T-helper 1 cell treated with Interleukin-12 subunit alpha and Interleukin-12 subunit beta and Interleukin-4 antibody, amounts not matched to agents 30 μg/mL and 1 μg/mL, for 36 hours (primary cell): ENCODE results near the gene BTBD19.

Experiments used
- H3K27ac Mint-ChIP-seq: one replicate; pipeline ENCODE4 v1.8.0; 2021; ENCODE audit warnings: mild to moderate bottlenecking, mixed read lengths
- H3K27me3 Mint-ChIP-seq: one replicate; pipeline ENCODE4 v1.8.0; 2021; ENCODE audit warnings: low read depth, mixed read lengths
- H3K36me3 Mint-ChIP-seq: one replicate; pipeline ENCODE4 v1.8.0; 2021; ENCODE audit warnings: low read depth, mixed read lengths
- H3K4me1 Mint-ChIP-seq: one replicate; pipeline ENCODE4 v1.8.0; 2021; ENCODE audit warnings: low read depth, mixed read lengths
- H3K4me3 Mint-ChIP-seq: one replicate; pipeline ENCODE4 v1.8.0; 2021; ENCODE audit warnings: mild to moderate bottlenecking, moderate library complexity, mixed read lengths
- H3K9me3 Mint-ChIP-seq: one replicate; pipeline ENCODE4 v1.8.0; 2021; ENCODE audit warnings: mixed read lengths

BTBD19 gene

GRCh38 chr1:44799770-44800584 is 8.3 kb upstream of the BTBD19 start, which contains the start of gene PLK3:
Gene PLK3, plus strand, starts transcription at chr1:44800377. Its CDS starts 87 bp downstream, at chr1:44800464.
- Mint-ChIP-seq H3K4me1 (peaks cover 27% of the 10 kb centered on the region), H3K4me3 (peak within 1 kb of the TSS; percentile 91)

GRCh38 chr1:44801491-44802305 is 6.6 kb upstream of the BTBD19 start:
- Mint-ChIP-seq H3K9me3 (no peaks in the 10 kb centered on the region), H3K36me3 (peaks cover 36% of the 10 kb centered on the region), H3K4me3 (peak overlapping the region; percentile 91), H3K4me1 (peaks cover 33% of the 10 kb centered on the region), H3K27ac (peak overlapping the region; percentile 99), H3K27me3 (no peaks in the 10 kb centered on the region)

More at GRCh38 chr1:44799770-44800584, 8.3 kb upstream of the BTBD19 start, which contains the start of gene PLK3:
- H3K27ac Mint-ChIP-seq: peak within 1 kb of the TSS; percentile 99
- H3K27me3 Mint-ChIP-seq: no peaks in the 10 kb centered on the region
- no peaks in the 10 kb centered on the region for H3K9me3 Mint-ChIP-seq
- peaks cover 29% of the 10 kb centered on the region for H3K36me3 Mint-ChIP-seq

- H3K27ac Mint-ChIP-seq: peak overlapping the region; percentile 99
- peak overlapping the region; percentile 91 for H3K4me3 Mint-ChIP-seq
- no peaks in the 10 kb centered on the region for H3K27me3 Mint-ChIP-seq
- peaks cover 43% of the 10 kb centered on the region for H3K36me3 Mint-ChIP-seq
- H3K4me1 Mint-ChIP-seq: peaks cover 40% of the 10 kb centered on the region
- H3K9me3 Mint-ChIP-seq: no peaks in the 10 kb centered on the region
These were observed 5.8 kb upstream of the BTBD19 start for GRCh38 chr1:44802306-44803061.

- Mint-ChIP-seq H3K27ac (peak overlapping the region; percentile 68), H3K4me3 (peak overlapping the region; percentile 91), H3K4me1 (peaks cover 46% of the 10 kb centered on the region), H3K36me3 (peaks cover 45% of the 10 kb centered on the region), H3K9me3 (no peaks in the 10 kb centered on the region), H3K27me3 (no peaks in the 10 kb centered on the region)
These were observed 5.3 kb upstream of the BTBD19 start for GRCh38 chr1:44803062-44803311.

GRCh38 chr1:44803312-44804095 is 4.8 kb upstream of the BTBD19 start:
- Mint-ChIP-seq H3K9me3 (no peaks in the 10 kb centered on the region), H3K27me3 (no peaks in the 10 kb centered on the region), H3K4me3 (peak overlapping the region; percentile 91), H3K36me3 (peaks cover 45% of the 10 kb centered on the region), H3K4me1 (peaks cover 48% of the 10 kb centered on the region), H3K27ac (peak overlapping the region; percentile 68)

GRCh38 chr1:44805311-44806024 is 2.9 kb upstream of the BTBD19 start:
- H3K4me1 Mint-ChIP-seq: peaks cover 59% of the 10 kb centered on the region
- peaks cover 54% of the 10 kb centered on the region for H3K36me3 Mint-ChIP-seq
- peak overlapping the region; percentile 68 for H3K27ac Mint-ChIP-seq
- no peak overlapping the region for H3K4me3 Mint-ChIP-seq
- no peaks in the 10 kb centered on the region for H3K9me3 Mint-ChIP-seq
- H3K27me3 Mint-ChIP-seq: no peaks in the 10 kb centered on the region

GRCh38 chr1:44806025-44806703 is 2.2 kb upstream of the BTBD19 start:
- Mint-ChIP-seq H3K9me3 (no peaks in the 10 kb centered on the region), H3K27ac (peak overlapping the region; percentile 99), H3K27me3 (no peaks in the 10 kb centered on the region), H3K4me1 (peaks cover 64% of the 10 kb centered on the region), H3K4me3 (no peak overlapping the region), H3K36me3 (peaks cover 54% of the 10 kb centered on the region)

- Mint-ChIP-seq H3K4me1 (peaks cover 67% of the 10 kb centered on the region), H3K27me3 (no peaks in the 10 kb centered on the region), H3K4me3 (peak within 1 kb of the TSS; percentile 79), H3K9me3 (no peaks in the 10 kb centered on the region), H3K36me3 (peaks cover 57% of the 10 kb centered on the region), H3K27ac (peak within 1 kb of the TSS; percentile 99)
These were observed 1.5 kb upstream of the BTBD19 start, which contains the start of gene DYNLT4 for GRCh38 chr1:44806704-44807363. Gene DYNLT4, minus strand, starts transcription at chr1:44807351. Its CDS starts 683 bp downstream, at chr1:44806668.

- Mint-ChIP-seq H3K4me1 (peaks cover 67% of the 10 kb centered on the region), H3K4me3 (peak overlapping the region; percentile 79), H3K27me3 (no peaks in the 10 kb centered on the region), H3K27ac (peak overlapping the region; percentile 99), H3K9me3 (no peaks in the 10 kb centered on the region), H3K36me3 (peaks cover 56% of the 10 kb centered on the region)
These were observed 810 bp upstream of the BTBD19 start for GRCh38 chr1:44807364-44808062.

- no peaks in the 10 kb centered on the region for H3K9me3 Mint-ChIP-seq
- H3K4me1 Mint-ChIP-seq: peaks cover 63% of the 10 kb centered on the region
These were observed 905 bp downstream of the BTBD19 start for GRCh38 chr1:44808938-44809917.

GRCh38 chr1:44810101-44810761 is 1.9 kb downstream of the BTBD19 start:
- H3K4me1 Mint-ChIP-seq: peaks cover 67% of the 10 kb centered on the region
- no peaks in the 10 kb centered on the region for H3K27me3 Mint-ChIP-seq
- H3K27ac Mint-ChIP-seq: peak overlapping the region; percentile 99
- H3K36me3 Mint-ChIP-seq: peaks cover 41% of the 10 kb centered on the region
- H3K4me3 Mint-ChIP-seq: no peak overlapping the region
- H3K9me3 Mint-ChIP-seq: no peaks in the 10 kb centered on the region

More at GRCh38 chr1:44808938-44809917, 905 bp downstream of the BTBD19 start:
- Mint-ChIP-seq H3K27me3 (no peaks in the 10 kb centered on the region), H3K36me3 (peaks cover 41% of the 10 kb centered on the region), H3K4me3 (peak overlapping the region; percentile 66), H3K27ac (peak overlapping the region; percentile 99)
